NT2/D1 (cell line): ENCODE data around the gene AGRP.

Experiments
- SUZ12 ChIP-seq: IDR thresholded peaks from 2 replicates; pipeline ENCODE4 v1.6.1; 2011; ENCODE audit not compliant: insufficient read length, insufficient read depth; ENCODE audit errors: extremely low read depth
- YY1 ChIP-seq: IDR thresholded peaks from 2 replicates; pipeline ENCODE4 v1.6.1; 2011; ENCODE audit not compliant: insufficient read length, insufficient read depth
- ZNF274 ChIP-seq: IDR thresholded peaks from 2 replicates; pipeline ENCODE4 v1.6.1; 2011; ENCODE audit warnings: mild to moderate bottlenecking, low read depth, low read length

- no peak for TF ChIP-seq YY1
- TF ChIP-seq SUZ12, result no peak
- TF ChIP-seq ZNF274, result no peak
These were observed 45.7 kb upstream of the AGRP start for GRCh38 chr16:67528870-67529581.
